Measurements from ENCODE around the gene FNTB.

FNTB gene

GRCh38 chr14:65011538-65011937, 24.8 kb downstream of the FNTB start:
- no peak overlapping the region for H3K4me2 ChIP-seq (ENCODE audit: low read length)
- H3F3A ChIP-seq (ENCODE audit: control insufficient read depth, insufficient read depth): no peaks in the 10 kb centered on the region
- H3K9me3 ChIP-seq (ENCODE audit: control insufficient read depth, insufficient read depth, low read length): no peaks in the 10 kb centered on the region
- H3K27ac ChIP-seq (ENCODE audit: low read depth, low read length): no peak overlapping the region
- TF ChIP-seq EZH2phosphoT487 (IDR thresholded peaks at IDR 0.05; ENCODE audit: borderline replicate concordance, low read length) (no peak), CTCF (IDR thresholded peaks at IDR 0.05; ENCODE audit: low read depth, low read length, poor library complexity, severe bottlenecking) (no peak)
- H3K79me2 ChIP-seq (ENCODE audit: control insufficient read depth, low read length): no peaks in the 10 kb centered on the region
- H3K27me3 ChIP-seq (ENCODE audit: control insufficient read depth, low read length): no peaks in the 10 kb centered on the region
- no peaks in the 10 kb centered on the region for H3K9me2 ChIP-seq (replicated peaks; ENCODE audit: control insufficient read depth, low read length)
- peaks cover 8% of the 10 kb centered on the region for H3K36me3 ChIP-seq (ENCODE audit: control insufficient read depth, low read length)
- H3K4me3 ChIP-seq (ENCODE audit: low read length): no peak overlapping the region
- H3K4me1 ChIP-seq (ENCODE audit: control insufficient read depth, low read length): no peaks in the 10 kb centered on the region
- H4K20me1 ChIP-seq (ENCODE audit: control insufficient read depth, insufficient read depth, low read depth, low read length): no peaks in the 10 kb centered on the region

GRCh38 chr14:65012353-65012752, 25.7 kb downstream of the FNTB start:
- Histone ChIP-seq H3K9me2 (replicated peaks; ENCODE audit: control insufficient read depth, low read length) (no peaks in the 10 kb centered on the region), H3K27me3 (ENCODE audit: control insufficient read depth, low read length) (no peaks in the 10 kb centered on the region), H3K79me2 (ENCODE audit: control insufficient read depth, low read length) (no peaks in the 10 kb centered on the region), H3K27ac (ENCODE audit: low read depth, low read length) (no peak overlapping the region), H3K4me2 (ENCODE audit: low read length) (no peak overlapping the region), H3K36me3 (ENCODE audit: control insufficient read depth, low read length) (peaks cover 8% of the 10 kb centered on the region), H3K4me1 (ENCODE audit: control insufficient read depth, low read length) (no peaks in the 10 kb centered on the region), H3K4me3 (ENCODE audit: low read length) (no peak overlapping the region), H3K9me3 (ENCODE audit: control insufficient read depth, insufficient read depth, low read length) (no peaks in the 10 kb centered on the region), H3F3A (ENCODE audit: control insufficient read depth, insufficient read depth) (no peaks in the 10 kb centered on the region), H4K20me1 (ENCODE audit: control insufficient read depth, insufficient read depth, low read depth, low read length) (no peaks in the 10 kb centered on the region)
- TF ChIP-seq EZH2phosphoT487 (IDR thresholded peaks at IDR 0.05; ENCODE audit: borderline replicate concordance, low read length) (no peak), CTCF (IDR thresholded peaks at IDR 0.05; ENCODE audit: low read depth, low read length, poor library complexity, severe bottlenecking) (no peak)

GRCh38 chr14:65015391-65015790, 28.7 kb downstream of the FNTB start:
- H3K79me2 ChIP-seq (ENCODE audit: control insufficient read depth, low read length): no peaks in the 10 kb centered on the region
- H3K9me2 ChIP-seq (replicated peaks; ENCODE audit: control insufficient read depth, low read length): no peaks in the 10 kb centered on the region
- no peaks in the 10 kb centered on the region for H3F3A ChIP-seq (ENCODE audit: control insufficient read depth, insufficient read depth)
- H3K36me3 ChIP-seq (ENCODE audit: control insufficient read depth, low read length): peaks cover 8% of the 10 kb centered on the region
- H3K27ac ChIP-seq (ENCODE audit: low read depth, low read length): no peak overlapping the region
- H3K4me2 ChIP-seq (ENCODE audit: low read length): no peak overlapping the region
- no peaks in the 10 kb centered on the region for H3K9me3 ChIP-seq (ENCODE audit: control insufficient read depth, insufficient read depth, low read length)
- H3K4me1 ChIP-seq (ENCODE audit: control insufficient read depth, low read length): no peaks in the 10 kb centered on the region
- no peak overlapping the region for H3K4me3 ChIP-seq (ENCODE audit: low read length)
- H4K20me1 ChIP-seq (ENCODE audit: control insufficient read depth, insufficient read depth, low read depth, low read length): no peaks in the 10 kb centered on the region
- TF ChIP-seq EZH2phosphoT487 (IDR thresholded peaks at IDR 0.05; ENCODE audit: borderline replicate concordance, low read length) (no peak), CTCF (IDR thresholded peaks at IDR 0.05; ENCODE audit: low read depth, low read length, poor library complexity, severe bottlenecking) (no peak)
- H3K27me3 ChIP-seq (ENCODE audit: control insufficient read depth, low read length): no peaks in the 10 kb centered on the region

- Histone ChIP-seq H4K20me1 (ENCODE audit: control insufficient read depth, insufficient read depth, low read depth, low read length) (no peaks in the 10 kb centered on the region), H3K36me3 (ENCODE audit: control insufficient read depth, low read length) (peaks cover 8% of the 10 kb centered on the region), H3F3A (ENCODE audit: control insufficient read depth, insufficient read depth) (no peaks in the 10 kb centered on the region), H3K4me2 (ENCODE audit: low read length) (no peak overlapping the region), H3K27ac (ENCODE audit: low read depth, low read length) (no peak overlapping the region), H3K9me3 (ENCODE audit: control insufficient read depth, insufficient read depth, low read length) (no peaks in the 10 kb centered on the region), H3K4me1 (ENCODE audit: control insufficient read depth, low read length) (no peaks in the 10 kb centered on the region), H3K27me3 (ENCODE audit: control insufficient read depth, low read length) (no peaks in the 10 kb centered on the region), H3K79me2 (ENCODE audit: control insufficient read depth, low read length) (no peaks in the 10 kb centered on the region), H3K9me2 (replicated peaks; ENCODE audit: control insufficient read depth, low read length) (no peaks in the 10 kb centered on the region), H3K4me3 (ENCODE audit: low read length) (no peak overlapping the region)
- TF ChIP-seq EZH2phosphoT487 (IDR thresholded peaks at IDR 0.05; ENCODE audit: borderline replicate concordance, low read length) (no peak), CTCF (IDR thresholded peaks at IDR 0.05; ENCODE audit: low read depth, low read length, poor library complexity, severe bottlenecking) (no peak)
Observed at GRCh38 chr14:65016471-65016870, 29.8 kb downstream of the FNTB start.
